Effector memory CD8-positive, alpha-beta T cell (primary cell): ENCODE data around the gene XYLT1.

Experiments used
- ATAC-seq: fragments of 150-1000 bp; cut with Tn5 transposase; replicated peaks from 2 replicates; pipeline ENCODE4 v1.10.0; 2021; ENCODE audit warnings: mild to moderate bottlenecking, moderate library complexity
- DNase-seq, 3 experiments: peaks; one replicate each; pipeline ENCODE4 v3.0.0; 2021
- H3K27ac Mint-ChIP-seq, 2 donors: one replicate each; pipeline ENCODE4 v1.8.0; 2022; ENCODE audit warnings: mild to moderate bottlenecking in 2 of 2, mixed read lengths in 2 of 2, moderate library complexity in 2 of 2
- H3K27me3 Mint-ChIP-seq, 2 donors: one replicate each; pipeline ENCODE4 v1.8.0; 2022; ENCODE audit warnings: mixed read lengths in 2 of 2
- H3K36me3 Mint-ChIP-seq: one replicate; pipeline ENCODE4 v1.8.0; 2022; ENCODE audit warnings: mild to moderate bottlenecking, moderate library complexity, mixed read lengths; ENCODE audit not compliant: insufficient read depth
- H3K4me1 Mint-ChIP-seq, 2 donors: one replicate each; pipeline ENCODE4 v1.8.0; 2022; ENCODE audit warnings: low read depth in 2 of 2, mixed read lengths in 2 of 2
- H3K4me3 Mint-ChIP-seq, 2 donors: one replicate each; pipeline ENCODE4 v1.8.0; 2022; ENCODE audit warnings: mild to moderate bottlenecking in 2 of 2, mixed read lengths in 2 of 2, moderate library complexity in 2 of 2
- H3K9me3 Mint-ChIP-seq, 2 donors: one replicate each; pipeline ENCODE4 v1.8.0; 2022; ENCODE audit warnings: mixed read lengths in 2 of 2

Gene XYLT1

DNA sequence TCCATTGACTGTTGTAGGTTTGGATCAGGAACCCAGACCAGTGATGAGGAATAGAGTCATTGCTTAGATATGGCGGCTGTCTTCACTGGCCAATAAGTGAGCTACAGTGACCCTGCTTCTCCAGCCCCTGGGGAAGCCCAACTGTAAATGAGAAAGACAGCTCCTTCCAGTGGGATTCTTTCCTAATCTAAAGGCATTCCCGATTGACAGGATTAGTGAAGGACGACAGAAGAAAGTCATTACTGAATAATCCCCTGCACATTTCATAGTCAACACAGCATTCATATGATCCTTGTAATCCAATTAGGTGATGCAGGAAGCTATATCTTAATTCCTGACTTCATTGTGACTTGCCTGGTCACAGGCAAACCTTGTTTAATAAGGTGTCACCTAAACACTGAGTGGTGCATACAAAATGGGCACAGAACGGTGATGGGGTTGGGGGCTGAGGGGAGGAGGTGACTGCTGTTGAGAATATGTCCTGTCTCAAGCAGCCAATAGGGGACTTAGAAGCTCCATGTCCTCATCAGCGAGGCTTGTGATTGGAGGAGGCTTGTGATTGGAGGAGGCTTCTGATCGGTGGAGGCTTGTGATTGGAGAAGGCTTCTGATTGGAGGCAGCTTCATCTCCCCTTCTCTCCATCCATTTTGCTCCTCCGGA is 242.6 kb downstream of the XYLT1 start:
- Mint-ChIP-seq H3K36me3 (no peaks in the 10 kb centered on the region), H3K27me3 (no peaks in the 10 kb centered on the region), H3K27ac (peak overlapping the region; percentile 14 to 23), H3K4me1 (peaks cover 4 to 25% of the 10 kb centered on the region in 2 donors), H3K9me3 (no peaks in the 10 kb centered on the region), H3K4me3 (no peak overlapping the region)
- no peak for DNase-seq
- ATAC-seq, result no peak

DNA sequence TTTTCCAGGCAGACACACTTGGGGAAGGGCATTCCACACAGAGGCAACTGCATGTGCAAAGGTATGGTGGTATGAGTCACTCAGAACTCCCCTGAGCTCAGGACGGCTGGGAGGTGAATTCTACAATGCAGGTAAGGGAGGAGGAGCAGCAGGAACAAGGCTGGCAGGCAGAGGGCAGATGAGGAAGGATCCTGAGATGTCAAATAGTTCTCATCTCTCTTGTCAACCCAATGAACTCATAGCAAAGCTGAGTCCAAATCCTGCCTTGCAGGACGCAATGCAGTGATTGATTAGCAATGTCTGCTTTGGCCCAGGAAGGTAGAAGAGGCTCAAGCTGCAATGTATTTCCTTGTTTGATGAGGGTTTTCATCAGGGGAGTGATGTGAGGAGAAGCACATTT is 243.5 kb downstream of the XYLT1 start:
- H3K4me1 Mint-ChIP-seq, result peaks cover 4 to 20% of the 10 kb centered on the region in 2 donors
- no peaks in the 10 kb centered on the region for H3K27me3 Mint-ChIP-seq
- no peak for ATAC-seq
- no peak for DNase-seq
- H3K9me3 Mint-ChIP-seq, result no peaks in the 10 kb centered on the region
- H3K36me3 Mint-ChIP-seq, result no peaks in the 10 kb centered on the region
- peak overlapping the region; percentile 14 to 23 for H3K27ac Mint-ChIP-seq
- no peak overlapping the region for H3K4me3 Mint-ChIP-seq

DNA sequence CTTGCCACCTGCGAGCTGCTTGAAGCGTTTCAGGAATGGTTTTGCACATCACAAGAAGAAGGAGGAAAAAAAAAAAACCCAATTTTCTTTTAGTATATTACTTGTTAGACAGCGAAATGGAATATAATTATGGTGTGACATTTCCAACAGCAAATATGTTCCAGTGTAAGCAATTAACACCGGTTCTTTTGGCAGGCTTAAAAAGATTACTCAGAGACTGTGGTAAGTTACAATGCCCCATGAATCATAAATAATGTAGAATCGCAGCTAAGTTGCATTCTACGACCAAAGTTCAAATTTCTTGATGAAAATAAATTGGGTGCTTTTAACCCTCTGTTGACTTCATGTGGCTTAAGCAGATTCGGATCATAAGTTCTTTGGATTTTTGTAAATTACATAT is 245.2 kb downstream of the XYLT1 start:
- DNase-seq, result no peak
- H3K4me1 Mint-ChIP-seq, result peaks cover 4 to 20% of the 10 kb centered on the region in 2 donors
- no peaks in the 10 kb centered on the region for H3K36me3 Mint-ChIP-seq

DNA sequence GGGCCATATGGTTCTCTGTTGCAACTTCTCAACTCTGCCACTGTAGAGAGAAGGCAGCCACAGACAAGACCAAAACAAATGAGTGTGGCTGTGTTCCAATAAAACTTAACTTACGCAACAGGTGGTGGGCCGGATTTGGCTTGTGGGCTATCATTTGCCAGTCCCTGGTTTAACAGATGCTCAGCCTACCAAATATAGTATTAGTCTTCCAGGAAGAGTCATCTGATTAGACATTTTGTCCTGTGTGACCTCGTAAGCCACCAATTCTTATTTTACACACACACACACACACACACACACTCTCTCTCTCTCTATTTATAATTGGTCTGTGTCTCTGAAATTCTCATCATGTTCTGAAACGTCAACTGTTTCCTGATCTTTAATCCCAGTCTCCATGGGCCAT is 245.9 kb downstream of the XYLT1 start:
- Mint-ChIP-seq H3K9me3 (no peaks in the 10 kb centered on the region), H3K4me1 (peaks cover 4 to 19% of the 10 kb centered on the region in 2 donors), H3K36me3 (no peaks in the 10 kb centered on the region), H3K4me3 (peak overlapping the region in 1 of 2 donors; percentile 7), H3K27me3 (no peaks in the 10 kb centered on the region), H3K27ac (peak overlapping the region; percentile 42 to 56)
- ATAC-seq (peak; percentile 92), DNase-seq (peak; percentile 29 to 48 (median 45))

More for the DNA sequence above, 245.2 kb downstream of the XYLT1 start:
- H3K27me3 Mint-ChIP-seq, result no peaks in the 10 kb centered on the region
- no peaks in the 10 kb centered on the region for H3K9me3 Mint-ChIP-seq
- no peak overlapping the region for H3K4me3 Mint-ChIP-seq
- no peak for ATAC-seq
- peak overlapping the region; percentile 42 to 56 for H3K27ac Mint-ChIP-seq

- Mint-ChIP-seq H3K9me3 (no peaks in the 10 kb centered on the region), H3K36me3 (no peaks in the 10 kb centered on the region), H3K4me3 (no peak overlapping the region), H3K27me3 (no peaks in the 10 kb centered on the region), H3K27ac (peak overlapping the region; percentile 42 to 56), H3K4me1 (peaks cover 4 to 19% of the 10 kb centered on the region in 2 donors)
- ATAC-seq (peak; percentile 1), DNase-seq (no peak)
These were observed 246.4 kb downstream of the XYLT1 start for GRCh38 chr16:17224350-17224749.

DNA sequence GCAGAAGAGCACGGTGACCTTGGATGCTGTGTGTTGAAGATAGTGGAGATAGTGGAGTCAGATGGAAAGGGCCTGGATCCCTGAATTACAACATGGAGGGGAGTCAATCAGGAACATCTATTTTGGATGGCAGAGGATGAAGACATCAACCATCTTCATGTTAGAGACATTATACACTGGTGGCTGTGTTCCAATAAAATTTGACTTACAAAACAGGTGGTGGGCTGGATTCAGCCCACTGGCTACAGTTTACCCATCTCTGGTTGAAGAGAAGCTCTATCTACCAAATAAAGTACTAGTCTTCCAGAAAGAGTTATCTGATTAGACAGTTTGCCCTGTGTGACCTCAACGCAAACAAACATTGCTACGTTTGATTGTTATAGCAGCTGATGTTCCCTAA is 247.2 kb downstream of the XYLT1 start:
- ATAC-seq (no peak), DNase-seq (no peak)
- Mint-ChIP-seq H3K27ac (peak overlapping the region in 1 of 2 donors; percentile 19), H3K27me3 (no peaks in the 10 kb centered on the region), H3K9me3 (no peaks in the 10 kb centered on the region), H3K4me3 (no peak overlapping the region), H3K4me1 (peaks cover 4 to 19% of the 10 kb centered on the region in 2 donors), H3K36me3 (no peaks in the 10 kb centered on the region)

GRCh38 chr16:17222871-17223401 is 247.8 kb downstream of the XYLT1 start:
- DNase-seq (no peak), ATAC-seq (no peak)
- Mint-ChIP-seq H3K4me1 (peaks cover 4 to 19% of the 10 kb centered on the region in 2 donors), H3K27me3 (no peaks in the 10 kb centered on the region), H3K9me3 (no peaks in the 10 kb centered on the region), H3K36me3 (no peaks in the 10 kb centered on the region), H3K27ac (no peak overlapping the region), H3K4me3 (no peak overlapping the region)

GRCh38 chr16:17219991-17220390 is 250.8 kb downstream of the XYLT1 start:
- ATAC-seq (no peak), DNase-seq (no peak)
- Mint-ChIP-seq H3K27me3 (no peaks in the 10 kb centered on the region), H3K36me3 (peaks cover 6% of the 10 kb centered on the region), H3K4me3 (no peak overlapping the region), H3K4me1 (peaks cover under 1 to 13% of the 10 kb centered on the region in 2 donors), H3K9me3 (no peaks in the 10 kb centered on the region), H3K27ac (peak overlapping the region in 1 of 2 donors; percentile 32)

DNA sequence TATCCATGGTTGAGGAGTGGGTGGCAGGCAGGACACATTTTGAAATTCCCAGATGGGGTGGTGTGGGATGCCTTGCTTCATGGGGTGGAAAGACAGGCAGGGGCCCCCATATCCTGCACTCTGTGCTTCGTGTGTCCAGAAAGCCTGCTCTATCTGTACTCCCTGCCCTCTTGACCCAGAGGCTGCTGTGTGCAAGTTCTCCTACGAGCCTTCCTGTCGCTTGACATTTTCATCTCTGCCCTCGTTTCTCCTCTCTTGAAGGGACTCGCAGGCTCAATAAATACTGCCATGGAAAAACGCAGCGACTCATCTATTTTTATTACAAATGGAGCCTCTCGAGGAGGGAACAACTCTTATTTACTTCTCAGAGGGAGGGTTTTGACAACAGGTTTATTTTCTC is 254.8 kb downstream of the XYLT1 start:
- H3K4me1 Mint-ChIP-seq, result peaks cover 6 to 14% of the 10 kb centered on the region in 2 donors
- H3K27ac Mint-ChIP-seq, result no peak overlapping the region
- peaks cover 0 to 2% of the 10 kb centered on the region in 2 donors for H3K9me3 Mint-ChIP-seq
- H3K36me3 Mint-ChIP-seq, result peaks cover 10% of the 10 kb centered on the region
- no peaks in the 10 kb centered on the region for H3K27me3 Mint-ChIP-seq
- ATAC-seq, result no peak
- H3K4me3 Mint-ChIP-seq, result no peak overlapping the region
- no peak for DNase-seq

GRCh38 chr16:17215306-17215705 is 255.5 kb downstream of the XYLT1 start:
- peak overlapping the region in 1 of 2 donors; percentile 82 for H3K27ac Mint-ChIP-seq
- ATAC-seq (no peak), DNase-seq (no peak)
- no peaks in the 10 kb centered on the region for H3K27me3 Mint-ChIP-seq
- H3K9me3 Mint-ChIP-seq, result peaks cover 0 to 2% of the 10 kb centered on the region in 2 donors
- H3K4me3 Mint-ChIP-seq, result no peak overlapping the region
- peaks cover 6 to 14% of the 10 kb centered on the region in 2 donors for H3K4me1 Mint-ChIP-seq
- H3K36me3 Mint-ChIP-seq, result peaks cover 10% of the 10 kb centered on the region

- Mint-ChIP-seq H3K27me3 (no peaks in the 10 kb centered on the region), H3K36me3 (peaks cover 10% of the 10 kb centered on the region), H3K4me3 (no peak overlapping the region), H3K4me1 (peaks cover 6 to 14% of the 10 kb centered on the region in 2 donors), H3K27ac (no peak overlapping the region), H3K9me3 (peaks cover 0 to 2% of the 10 kb centered on the region in 2 donors)
- no peak for DNase-seq
- no peak for ATAC-seq
These were observed 256.8 kb downstream of the XYLT1 start for GRCh38 chr16:17213974-17214373.

GRCh38 chr16:17213025-17213424 is 257.7 kb downstream of the XYLT1 start:
- ATAC-seq (peak; percentile 36), DNase-seq (no peak)
- H3K4me3 Mint-ChIP-seq, result no peak overlapping the region
- no peaks in the 10 kb centered on the region for H3K27me3 Mint-ChIP-seq
- peaks cover 6 to 14% of the 10 kb centered on the region in 2 donors for H3K4me1 Mint-ChIP-seq
- H3K9me3 Mint-ChIP-seq, result peaks cover 0 to 2% of the 10 kb centered on the region in 2 donors
- peaks cover 10% of the 10 kb centered on the region for H3K36me3 Mint-ChIP-seq
- H3K27ac Mint-ChIP-seq, result peak overlapping the region in 1 of 2 donors; percentile 45

DNA sequence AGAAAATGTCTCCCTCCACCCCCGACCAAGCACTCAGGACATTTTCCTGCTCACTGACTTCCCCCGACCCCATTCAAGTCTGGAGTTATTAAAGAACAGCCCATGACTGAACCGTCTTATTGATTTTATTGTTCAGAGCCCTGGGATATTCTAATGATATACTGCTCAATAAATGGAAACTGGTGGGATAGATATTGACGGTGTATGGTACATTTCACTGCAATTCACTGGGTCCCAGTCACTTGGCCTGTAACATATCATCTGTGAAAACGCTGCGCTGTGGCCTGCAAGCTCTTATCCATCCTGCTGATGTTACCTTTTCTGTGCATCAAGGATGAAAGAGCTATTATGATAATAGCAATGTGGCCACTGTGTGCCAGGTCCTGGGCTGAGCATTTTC is 258.2 kb downstream of the XYLT1 start:
- peaks cover 0 to 2% of the 10 kb centered on the region in 2 donors for H3K9me3 Mint-ChIP-seq
- H3K27me3 Mint-ChIP-seq, result no peaks in the 10 kb centered on the region
- peaks cover 6 to 13% of the 10 kb centered on the region in 2 donors for H3K4me1 Mint-ChIP-seq
- peaks cover 10% of the 10 kb centered on the region for H3K36me3 Mint-ChIP-seq
- no peak for DNase-seq
- peak overlapping the region in 1 of 2 donors; percentile 45 for H3K27ac Mint-ChIP-seq
- no peak for ATAC-seq
- no peak overlapping the region for H3K4me3 Mint-ChIP-seq

- peaks cover 6 to 12% of the 10 kb centered on the region in 2 donors for H3K4me1 Mint-ChIP-seq
- DNase-seq (peak; percentile 2 to 15 (median 11)), ATAC-seq (peak; percentile 57)
- H3K27me3 Mint-ChIP-seq, result no peaks in the 10 kb centered on the region
- H3K9me3 Mint-ChIP-seq, result peaks cover 0 to 2% of the 10 kb centered on the region in 2 donors
- peaks cover 10% of the 10 kb centered on the region for H3K36me3 Mint-ChIP-seq
- H3K4me3 Mint-ChIP-seq, result no peak overlapping the region
- no peak overlapping the region for H3K27ac Mint-ChIP-seq
These were observed 259.0 kb downstream of the XYLT1 start for GRCh38 chr16:17211797-17212196.
